HEK293 (cell line): Measurements from ENCODE around the gene SLC25A25.

Experiments
- EGR2 ChIP-seq: fragments of 450-650 bp; formaldehyde crosslinking; IDR thresholded peaks from 2 replicates; pipeline ENCODE4 v1.5.1; 2016; ENCODE audit warnings: low read depth, missing biosample characterization, missing genetic modification characterization
- KLF9 ChIP-seq: fragments of 450-650 bp; formaldehyde crosslinking; IDR thresholded peaks from 2 replicates; pipeline ENCODE4 v1.5.1; 2016; ENCODE audit warnings: missing biosample characterization, missing genetic modification characterization, low read depth
- SP2 ChIP-seq: fragments of 450-650 bp; formaldehyde crosslinking; IDR thresholded peaks from 2 replicates; pipeline ENCODE4 v1.5.1; 2016; ENCODE audit warnings: missing biosample characterization, missing genetic modification characterization
- ZBTB48 ChIP-seq: fragments of 450-650 bp; formaldehyde crosslinking; IDR thresholded peaks from 2 replicates; pipeline ENCODE4 v1.5.1; 2016; ENCODE audit warnings: missing biosample characterization, missing genetic modification characterization
- ZBTB8A ChIP-seq: fragments of 450-650 bp; formaldehyde crosslinking; IDR thresholded peaks from 2 replicates; pipeline ENCODE4 v1.5.1; 2016; ENCODE audit warnings: missing biosample characterization, missing genetic modification characterization
- ZNF121 ChIP-seq: fragments of 450-650 bp; formaldehyde crosslinking; IDR thresholded peaks from 2 replicates; pipeline ENCODE4 v1.5.1; 2016; ENCODE audit warnings: missing biosample characterization, missing genetic modification characterization
- ZNF202 ChIP-seq: fragments of 450-650 bp; formaldehyde crosslinking; IDR thresholded peaks from 2 replicates; pipeline ENCODE4 v1.5.1; 2016; ENCODE audit warnings: missing biosample characterization, missing genetic modification characterization, borderline replicate concordance
- ZNF302 ChIP-seq: fragments of 450-650 bp; formaldehyde crosslinking; IDR thresholded peaks from 2 replicates; pipeline ENCODE4 v1.5.1; 2016; ENCODE audit warnings: missing biosample characterization, missing genetic modification characterization, low read depth
- ZNF423 ChIP-seq: fragments of 450-650 bp; formaldehyde crosslinking; IDR thresholded peaks from 2 replicates; pipeline ENCODE4 v1.5.1; 2016; ENCODE audit warnings: missing biosample characterization, missing genetic modification characterization
- ZNF654 ChIP-seq: fragments of 450-650 bp; formaldehyde crosslinking; IDR thresholded peaks from 2 replicates; pipeline ENCODE4 v1.5.1; 2016; ENCODE audit warnings: low read depth, missing biosample characterization, missing genetic modification characterization
- ZNF768 ChIP-seq: fragments of 450-650 bp; formaldehyde crosslinking; IDR thresholded peaks from 2 replicates; pipeline ENCODE4 v1.5.1; 2018; ENCODE audit warnings: missing biosample characterization, mild to moderate bottlenecking, missing genetic modification characterization
- TF ChIP-seq, protein P1 (sequence below): fragments of 450-650 bp; formaldehyde crosslinking; conservative IDR thresholded peaks from 2 replicates; pipeline ENCODE4 v1.5.1; 2016; ENCODE audit warnings: low read depth, missing biosample characterization, missing genetic modification characterization
- TF ChIP-seq, protein P2 (sequence below): fragments of 450-650 bp; formaldehyde crosslinking; IDR thresholded peaks from 2 replicates; pipeline ENCODE4 v1.5.1; 2016; ENCODE audit warnings: missing biosample characterization, missing genetic modification characterization
- TF ChIP-seq, protein P3 (sequence below): fragments of 450-650 bp; formaldehyde crosslinking; IDR thresholded peaks from 2 replicates; pipeline ENCODE4 v1.5.1; 2016; ENCODE audit warnings: missing biosample characterization, missing genetic modification characterization, borderline replicate concordance

DNA sequence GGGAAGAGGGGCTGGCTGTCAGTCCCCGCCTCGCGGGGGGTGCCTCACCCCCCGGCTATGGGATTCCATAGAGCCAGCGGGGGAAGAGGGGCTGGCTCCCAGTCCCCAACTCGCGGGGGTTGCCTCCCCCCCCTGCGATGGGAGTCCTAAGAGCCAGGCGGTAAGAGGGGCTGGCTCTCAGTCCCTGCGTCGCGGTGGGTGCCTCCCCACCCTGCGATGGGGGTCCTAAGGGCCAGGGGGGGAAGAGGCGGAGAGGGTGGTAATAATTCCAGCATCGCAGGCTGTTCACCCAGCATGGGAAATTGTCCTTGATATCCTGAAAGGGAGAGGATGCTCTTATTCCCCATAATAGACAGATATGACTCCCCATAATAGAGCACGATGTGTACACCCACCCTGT, 71.6 kb downstream of the SLC25A25 start:
- TF ChIP-seq ZNF423 (tag by site-specific recombination) (no peak), ZNF768 (no peak), ZBTB48 (tag by site-specific recombination) (no peak), ZNF121 (no peak), ZNF202 (tag by site-specific recombination) (no peak), ZNF654 (tag by site-specific recombination) (no peak), ZBTB8A (tag by site-specific recombination) (no peak), EGR2 (tag by site-specific recombination) (no peak), KLF9 (tag by site-specific recombination) (no peak), SP2 (tag by site-specific recombination) (no peak), ZNF302 (tag by site-specific recombination) (no peak)
- TF ChIP-seq, protein P1, sequence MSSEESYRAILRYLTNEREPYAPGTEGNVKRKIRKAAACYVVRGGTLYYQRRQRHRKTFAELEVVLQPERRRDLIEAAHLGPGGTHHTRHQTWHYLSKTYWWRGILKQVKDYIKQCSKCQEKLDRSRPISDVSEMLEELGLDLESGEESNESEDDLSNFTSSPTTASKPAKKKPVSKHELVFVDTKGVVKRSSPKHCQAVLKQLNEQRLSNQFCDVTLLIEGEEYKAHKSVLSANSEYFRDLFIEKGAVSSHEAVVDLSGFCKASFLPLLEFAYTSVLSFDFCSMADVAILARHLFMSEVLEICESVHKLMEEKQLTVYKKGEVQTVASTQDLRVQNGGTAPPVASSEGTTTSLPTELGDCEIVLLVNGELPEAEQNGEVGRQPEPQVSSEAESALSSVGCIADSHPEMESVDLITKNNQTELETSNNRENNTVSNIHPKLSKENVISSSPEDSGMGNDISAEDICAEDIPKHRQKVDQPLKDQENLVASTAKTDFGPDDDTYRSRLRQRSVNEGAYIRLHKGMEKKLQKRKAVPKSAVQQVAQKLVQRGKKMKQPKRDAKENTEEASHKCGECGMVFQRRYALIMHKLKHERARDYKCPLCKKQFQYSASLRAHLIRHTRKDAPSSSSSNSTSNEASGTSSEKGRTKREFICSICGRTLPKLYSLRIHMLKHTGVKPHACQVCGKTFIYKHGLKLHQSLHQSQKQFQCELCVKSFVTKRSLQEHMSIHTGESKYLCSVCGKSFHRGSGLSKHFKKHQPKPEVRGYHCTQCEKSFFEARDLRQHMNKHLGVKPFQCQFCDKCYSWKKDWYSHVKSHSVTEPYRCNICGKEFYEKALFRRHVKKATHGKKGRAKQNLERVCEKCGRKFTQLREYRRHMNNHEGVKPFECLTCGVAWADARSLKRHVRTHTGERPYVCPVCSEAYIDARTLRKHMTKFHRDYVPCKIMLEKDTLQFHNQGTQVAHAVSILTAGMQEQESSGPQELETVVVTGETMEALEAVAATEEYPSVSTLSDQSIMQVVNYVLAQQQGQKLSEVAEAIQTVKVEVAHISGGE, result no peak
- TF ChIP-seq, protein P2, sequence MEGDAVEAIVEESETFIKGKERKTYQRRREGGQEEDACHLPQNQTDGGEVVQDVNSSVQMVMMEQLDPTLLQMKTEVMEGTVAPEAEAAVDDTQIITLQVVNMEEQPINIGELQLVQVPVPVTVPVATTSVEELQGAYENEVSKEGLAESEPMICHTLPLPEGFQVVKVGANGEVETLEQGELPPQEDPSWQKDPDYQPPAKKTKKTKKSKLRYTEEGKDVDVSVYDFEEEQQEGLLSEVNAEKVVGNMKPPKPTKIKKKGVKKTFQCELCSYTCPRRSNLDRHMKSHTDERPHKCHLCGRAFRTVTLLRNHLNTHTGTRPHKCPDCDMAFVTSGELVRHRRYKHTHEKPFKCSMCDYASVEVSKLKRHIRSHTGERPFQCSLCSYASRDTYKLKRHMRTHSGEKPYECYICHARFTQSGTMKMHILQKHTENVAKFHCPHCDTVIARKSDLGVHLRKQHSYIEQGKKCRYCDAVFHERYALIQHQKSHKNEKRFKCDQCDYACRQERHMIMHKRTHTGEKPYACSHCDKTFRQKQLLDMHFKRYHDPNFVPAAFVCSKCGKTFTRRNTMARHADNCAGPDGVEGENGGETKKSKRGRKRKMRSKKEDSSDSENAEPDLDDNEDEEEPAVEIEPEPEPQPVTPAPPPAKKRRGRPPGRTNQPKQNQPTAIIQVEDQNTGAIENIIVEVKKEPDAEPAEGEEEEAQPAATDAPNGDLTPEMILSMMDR, result no peak
- TF ChIP-seq, protein P3, sequence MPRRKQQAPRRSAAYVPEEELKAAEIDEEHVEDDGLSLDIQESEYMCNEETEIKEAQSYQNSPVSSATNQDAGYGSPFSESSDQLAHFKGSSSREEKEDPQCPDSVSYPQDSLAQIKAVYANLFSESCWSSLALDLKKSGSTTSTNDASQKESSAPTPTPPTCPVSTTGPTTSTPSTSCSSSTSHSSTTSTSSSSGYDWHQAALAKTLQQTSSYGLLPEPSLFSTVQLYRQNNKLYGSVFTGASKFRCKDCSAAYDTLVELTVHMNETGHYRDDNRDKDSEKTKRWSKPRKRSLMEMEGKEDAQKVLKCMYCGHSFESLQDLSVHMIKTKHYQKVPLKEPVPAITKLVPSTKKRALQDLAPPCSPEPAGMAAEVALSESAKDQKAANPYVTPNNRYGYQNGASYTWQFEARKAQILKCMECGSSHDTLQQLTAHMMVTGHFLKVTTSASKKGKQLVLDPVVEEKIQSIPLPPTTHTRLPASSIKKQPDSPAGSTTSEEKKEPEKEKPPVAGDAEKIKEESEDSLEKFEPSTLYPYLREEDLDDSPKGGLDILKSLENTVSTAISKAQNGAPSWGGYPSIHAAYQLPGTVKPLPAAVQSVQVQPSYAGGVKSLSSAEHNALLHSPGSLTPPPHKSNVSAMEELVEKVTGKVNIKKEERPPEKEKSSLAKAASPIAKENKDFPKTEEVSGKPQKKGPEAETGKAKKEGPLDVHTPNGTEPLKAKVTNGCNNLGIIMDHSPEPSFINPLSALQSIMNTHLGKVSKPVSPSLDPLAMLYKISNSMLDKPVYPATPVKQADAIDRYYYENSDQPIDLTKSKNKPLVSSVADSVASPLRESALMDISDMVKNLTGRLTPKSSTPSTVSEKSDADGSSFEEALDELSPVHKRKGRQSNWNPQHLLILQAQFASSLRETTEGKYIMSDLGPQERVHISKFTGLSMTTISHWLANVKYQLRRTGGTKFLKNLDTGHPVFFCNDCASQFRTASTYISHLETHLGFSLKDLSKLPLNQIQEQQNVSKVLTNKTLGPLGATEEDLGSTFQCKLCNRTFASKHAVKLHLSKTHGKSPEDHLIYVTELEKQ (tag by site-specific recombination), result no peak
